Ishikawa (cell line): Measurements from ENCODE around the gene PRSS53.
A peak's percentile ranks its signal among the peaks of the same experiment; 100 is the strongest.

Experiments
- MAX ChIP-seq: IDR thresholded peaks from 2 replicates; pipeline ENCODE4 v1.6.1; 2012
- NFIC ChIP-seq: IDR thresholded peaks from 2 replicates; pipeline ENCODE4 v1.6.1; 2012
- RAD21 ChIP-seq: IDR thresholded peaks from 2 replicates; pipeline ENCODE4 v1.6.1; 2012; ENCODE audit warnings: low read depth

GRCh38 chr16:31094424-31095120 is 5.8 kb upstream of the PRSS53 start, which contains the start of gene VKORC1:
- 0 out of 2 replicates have a peak, but pooled peaks have one; percentile 8 for TF ChIP-seq NFIC
- TF ChIP-seq RAD21, result no peak
- peak; percentile 94 for TF ChIP-seq MAX
